Calu3 (cell line): ENCODE results near the gene WEE1. TPM values are rescaled to one million over a fixed set of nuclear protein-coding genes. Genes with fewer than 3 reads are reported as not detected.

ENCODE experiments used
- BruUV-seq: library from RNA; stranded (reverse); fragments of 400-500 nt; replicated peaks from 2 replicates; lab custom pipeline; 2021; lab: Mats Ljungman, UMichigan
- CTCF ChIA-PET: fragments of 300-600 bp; sonication (Branson Sonifier 250); formaldehyde crosslinking; loops from one replicate; lab custom pipeline; 2022; ENCODE audit warnings: antibody characterized with exemption; lab: Charles Lee
- DNase-seq: peaks from one replicate; pipeline ENCODE4 v3.0.0; 2022
- H3K27ac Mint-ChIP-seq: one replicate; pipeline ENCODE4 v1.8.0; 2022; ENCODE audit warnings: mixed read lengths; ENCODE audit not compliant: unreplicated experiment
- H3K27me3 Mint-ChIP-seq: one replicate; pipeline ENCODE4 v1.8.0; 2022; ENCODE audit warnings: mixed read lengths; ENCODE audit not compliant: unreplicated experiment
- H3K36me3 Mint-ChIP-seq: one replicate; pipeline ENCODE4 v1.8.0; 2022; ENCODE audit warnings: mild to moderate bottlenecking, moderate library complexity, mixed read lengths; ENCODE audit not compliant: insufficient read depth, unreplicated experiment
- H3K4me1 Mint-ChIP-seq: one replicate; pipeline ENCODE4 v1.8.0; 2022; ENCODE audit warnings: mild to moderate bottlenecking, low read depth, mixed read lengths; ENCODE audit not compliant: unreplicated experiment
- H3K4me3 Mint-ChIP-seq: one replicate; pipeline ENCODE4 v1.8.0; 2022; ENCODE audit warnings: mild to moderate bottlenecking, low read depth, moderate library complexity, mixed read lengths; ENCODE audit not compliant: unreplicated experiment
- H3K9me3 Mint-ChIP-seq: one replicate; pipeline ENCODE4 v1.8.0; 2022; ENCODE audit warnings: low read depth, mixed read lengths; ENCODE audit not compliant: unreplicated experiment
- CTCF ChIP-seq: fragments of 200-600 bp; IDR thresholded peaks from one replicate; pipeline ENCODE4 v1.8.0; 2022; ENCODE audit warnings: antibody characterized with exemption; ENCODE audit not compliant: unreplicated experiment
- intact Hi-C: fragments of 100-400 bp; cut with micrococcal nuclease; formaldehyde crosslinking; loops from one replicate; pipeline ENCODE4 v1.10.0; 2022; ENCODE audit not compliant: unreplicated experiment
- total RNA-seq: library from RNA; stranded (reverse); gene quantifications from 2 replicates; pipeline ENCODE4 v1.2.3, GENCODE V29; 2022

Gene WEE1
- total RNA-seq, 1 experiment from 2014 or later: 53.6 TPM

GRCh38 chr11:9575260-9576240 lies 2.1 kb downstream of the WEE1 start:
- Mint-ChIP-seq H3K4me3 (peak overlapping the region; percentile 87), H3K9me3 (no peaks in the 10 kb centered on the region), H3K36me3 (peaks cover 87% of the 10 kb centered on the region), H3K27me3 (no peaks in the 10 kb centered on the region), H3K4me1 (peaks cover 45% of the 10 kb centered on the region), H3K27ac (peak overlapping the region; percentile 95)
- BruUV-seq: TSS peak; percentile 21
- no peak for TF ChIP-seq CTCF
- intact Hi-C loops: loop anchor here (5.0 kb wide), 2 partner anchors 37 to 48 kb away; no protein-coding TSS in a partner anchor
- peak; percentile 76 for DNase-seq
- CTCF ChIA-PET: interaction anchor here (0.5 to 1.3 kb wide), 3 partner anchors 115 to 228 kb away, joined by 3 to 7 read pairs (median 4); partner anchors contain the start of gene ZNF143

GRCh38 chr11:9576701-9577381 lies 3.4 kb downstream of the WEE1 start:
- no peak for TF ChIP-seq CTCF
- intact Hi-C loops: loop anchor here (5.0 kb wide), 2 partner anchors 35 to 50 kb away; no protein-coding TSS in a partner anchor
- H3K27ac Mint-ChIP-seq: peak overlapping the region; percentile 95
- H3K4me3 Mint-ChIP-seq: peak overlapping the region; percentile 87
- CTCF ChIA-PET: interaction anchor here (1.0 kb wide), 1 partner anchor 70 kb away, joined by 3 read pairs; no protein-coding TSS in a partner anchor
- H3K9me3 Mint-ChIP-seq: no peaks in the 10 kb centered on the region
- no peak for DNase-seq
- peaks cover 38% of the 10 kb centered on the region for H3K4me1 Mint-ChIP-seq
- no TSS peak for BruUV-seq
- H3K27me3 Mint-ChIP-seq: no peaks in the 10 kb centered on the region
- H3K36me3 Mint-ChIP-seq: peaks cover 95% of the 10 kb centered on the region

- Mint-ChIP-seq H3K27ac (peak overlapping the region; percentile 95), H3K9me3 (no peaks in the 10 kb centered on the region), H3K4me1 (peaks cover 31% of the 10 kb centered on the region), H3K27me3 (no peaks in the 10 kb centered on the region), H3K36me3 (peaks cover 95% of the 10 kb centered on the region), H3K4me3 (peak overlapping the region; percentile 87)
- CTCF ChIA-PET: interaction anchor here (0.6 to 1.6 kb wide), 4 partner anchors 9 to 333 kb away, joined by 3 to 8 read pairs (median 4); no protein-coding TSS in a partner anchor
- DNase-seq: no peak
- TF ChIP-seq CTCF: no peak
- intact Hi-C loops: loop anchor here (5.0 kb wide), 2 partner anchors 35 to 50 kb away; no protein-coding TSS in a partner anchor
- BruUV-seq: no TSS peak
These were observed 4.1 kb downstream of the WEE1 start for GRCh38 chr11:9577556-9577955.

- CTCF ChIA-PET: no interaction called here
- H3K27me3 Mint-ChIP-seq: no peaks in the 10 kb centered on the region
- H3K4me1 Mint-ChIP-seq: peaks cover 24% of the 10 kb centered on the region
- no peak overlapping the region for H3K27ac Mint-ChIP-seq
- intact Hi-C loops: no loop called here
- no peak overlapping the region for H3K4me3 Mint-ChIP-seq
- H3K9me3 Mint-ChIP-seq: no peaks in the 10 kb centered on the region
- BruUV-seq: no TSS peak
- DNase-seq: no peak
- no peak for TF ChIP-seq CTCF
- peaks cover 87% of the 10 kb centered on the region for H3K36me3 Mint-ChIP-seq
These were observed 7.4 kb downstream of the WEE1 start for GRCh38 chr11:9580894-9581293.
